Mesothelial cell of epicardium (in vitro differentiated cells): ENCODE results near the gene ASAP2. TPM values are rescaled to one million over a fixed set of nuclear protein-coding genes. Genes with fewer than 3 reads are reported as not detected.

Experiments
- DNase-seq, 2 experiments: peaks; one replicate each; pipeline ENCODE4 v3.0.0; 2021; ENCODE audit warnings: low spot score in 2 of 2; ENCODE audit not compliant: unreplicated experiment in 2 of 2
- H3K27ac Mint-ChIP-seq: 2 replicates; pipeline ENCODE4 v1.8.0; 2021; ENCODE audit warnings: mixed read lengths
- H3K27me3 Mint-ChIP-seq: 2 replicates; pipeline ENCODE4 v1.8.0; 2021; ENCODE audit warnings: low read depth, mixed read lengths
- H3K36me3 Mint-ChIP-seq: 2 replicates; pipeline ENCODE4 v1.8.0; 2021; ENCODE audit warnings: mixed read lengths
- H3K4me1 Mint-ChIP-seq: 2 replicates; pipeline ENCODE4 v1.8.0; 2021; ENCODE audit warnings: mixed read lengths
- H3K4me3 Mint-ChIP-seq: 2 replicates; pipeline ENCODE4 v1.8.0; 2021; ENCODE audit warnings: mild to moderate bottlenecking, moderate library complexity, mixed read lengths
- H3K9me3 Mint-ChIP-seq: 2 replicates; pipeline ENCODE4 v1.8.0; 2021; ENCODE audit warnings: mixed read lengths
- total RNA-seq: library from RNA; stranded (reverse); gene quantifications from 3 replicates; pipeline ENCODE4 v1.2.1, GENCODE V29; 2021
- TF ChIP-seq, protein P1 (sequence below): fragments of 200-600 bp; sonication (generic); IDR thresholded peaks from one replicate; pipeline ENCODE4 v1.5.0; 2021; ENCODE audit warnings: antibody characterized with exemption; ENCODE audit not compliant: unreplicated experiment

Gene ASAP2
- total RNA-seq, 1 donor from 2014 or later: 25.8 TPM

DNA sequence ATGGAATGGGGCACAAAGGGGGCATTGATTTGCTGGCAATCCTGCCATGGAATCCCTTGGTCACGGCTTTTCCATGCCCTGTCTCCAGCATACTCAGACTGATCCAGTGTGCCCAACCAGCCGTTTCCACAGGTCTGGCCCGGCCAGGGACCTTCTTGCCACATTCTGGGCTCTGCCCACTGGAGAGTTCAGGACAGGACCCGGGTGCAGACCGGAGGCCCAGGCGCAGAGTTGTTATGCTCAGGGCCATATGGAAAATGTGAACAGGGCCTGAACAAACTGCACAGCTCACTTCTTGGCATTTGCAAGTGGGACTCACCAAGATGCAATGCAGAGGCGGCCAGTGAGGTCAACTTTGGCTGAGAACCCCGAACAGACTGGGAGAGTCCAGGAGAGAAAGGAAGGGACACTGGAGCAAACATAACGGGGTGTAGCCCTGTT is 15.6 kb upstream of the ASAP2 start:
- TF ChIP-seq, protein P1, sequence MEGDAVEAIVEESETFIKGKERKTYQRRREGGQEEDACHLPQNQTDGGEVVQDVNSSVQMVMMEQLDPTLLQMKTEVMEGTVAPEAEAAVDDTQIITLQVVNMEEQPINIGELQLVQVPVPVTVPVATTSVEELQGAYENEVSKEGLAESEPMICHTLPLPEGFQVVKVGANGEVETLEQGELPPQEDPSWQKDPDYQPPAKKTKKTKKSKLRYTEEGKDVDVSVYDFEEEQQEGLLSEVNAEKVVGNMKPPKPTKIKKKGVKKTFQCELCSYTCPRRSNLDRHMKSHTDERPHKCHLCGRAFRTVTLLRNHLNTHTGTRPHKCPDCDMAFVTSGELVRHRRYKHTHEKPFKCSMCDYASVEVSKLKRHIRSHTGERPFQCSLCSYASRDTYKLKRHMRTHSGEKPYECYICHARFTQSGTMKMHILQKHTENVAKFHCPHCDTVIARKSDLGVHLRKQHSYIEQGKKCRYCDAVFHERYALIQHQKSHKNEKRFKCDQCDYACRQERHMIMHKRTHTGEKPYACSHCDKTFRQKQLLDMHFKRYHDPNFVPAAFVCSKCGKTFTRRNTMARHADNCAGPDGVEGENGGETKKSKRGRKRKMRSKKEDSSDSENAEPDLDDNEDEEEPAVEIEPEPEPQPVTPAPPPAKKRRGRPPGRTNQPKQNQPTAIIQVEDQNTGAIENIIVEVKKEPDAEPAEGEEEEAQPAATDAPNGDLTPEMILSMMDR: no peak
- peaks cover 13% of the 10 kb centered on the region for H3K4me1 Mint-ChIP-seq
- no peaks in the 10 kb centered on the region for H3K36me3 Mint-ChIP-seq
- H3K9me3 Mint-ChIP-seq: no peaks in the 10 kb centered on the region
- H3K4me3 Mint-ChIP-seq: no peak overlapping the region
- H3K27ac Mint-ChIP-seq: no peak overlapping the region
- H3K27me3 Mint-ChIP-seq: peaks cover 10% of the 10 kb centered on the region
- DNase-seq: no peak

DNA sequence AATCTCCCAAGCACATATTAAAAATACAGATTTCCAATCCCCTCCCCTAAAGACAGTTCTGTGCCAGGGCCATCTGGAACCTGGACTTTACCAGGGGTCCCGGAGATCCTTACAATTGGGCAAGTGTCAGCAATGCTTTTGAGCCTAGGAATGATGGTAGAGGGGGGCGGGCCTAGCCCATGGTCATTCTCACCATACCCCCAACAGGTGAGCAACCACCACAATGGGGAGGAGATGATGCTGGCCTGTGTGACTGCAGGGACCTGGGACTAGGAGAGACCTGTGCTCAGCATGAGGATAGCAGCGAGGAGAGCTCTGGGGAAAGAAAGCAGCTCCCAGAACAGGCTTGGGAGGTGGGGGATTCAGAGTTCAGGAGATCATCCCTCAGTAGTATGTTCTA is 13.9 kb upstream of the ASAP2 start:
- no peak for DNase-seq
- Mint-ChIP-seq H3K4me1 (peaks cover 10% of the 10 kb centered on the region), H3K4me3 (no peak overlapping the region), H3K36me3 (no peaks in the 10 kb centered on the region), H3K27me3 (peaks cover 10% of the 10 kb centered on the region), H3K9me3 (peaks cover 3% of the 10 kb centered on the region), H3K27ac (no peak overlapping the region)
- TF ChIP-seq, protein P1: no peak

DNA sequence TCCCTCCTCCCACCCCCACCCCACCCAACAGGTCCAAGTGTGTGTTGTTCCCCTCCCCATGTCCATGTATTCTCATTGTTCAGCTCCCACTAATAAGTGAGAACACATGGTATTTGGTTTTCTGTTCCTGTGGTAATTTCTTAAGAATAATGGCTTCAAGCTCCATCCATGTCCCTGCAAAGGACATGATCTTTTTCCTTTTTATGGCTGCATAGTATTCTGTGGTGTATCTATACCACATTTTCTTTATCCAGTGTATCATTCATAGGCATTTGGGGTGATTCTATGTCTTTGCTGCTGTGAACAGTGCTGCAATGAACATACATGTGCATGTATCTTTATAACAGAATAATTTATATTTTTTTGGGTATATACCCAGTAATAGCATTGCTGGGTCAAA is 12.3 kb upstream of the ASAP2 start:
- TF ChIP-seq, protein P1: no peak
- no peak for DNase-seq
- Mint-ChIP-seq H3K27me3 (peaks cover 9% of the 10 kb centered on the region), H3K4me3 (no peak overlapping the region), H3K9me3 (peaks cover 3% of the 10 kb centered on the region), H3K4me1 (peaks cover 6% of the 10 kb centered on the region), H3K27ac (no peak overlapping the region), H3K36me3 (no peaks in the 10 kb centered on the region)

DNA sequence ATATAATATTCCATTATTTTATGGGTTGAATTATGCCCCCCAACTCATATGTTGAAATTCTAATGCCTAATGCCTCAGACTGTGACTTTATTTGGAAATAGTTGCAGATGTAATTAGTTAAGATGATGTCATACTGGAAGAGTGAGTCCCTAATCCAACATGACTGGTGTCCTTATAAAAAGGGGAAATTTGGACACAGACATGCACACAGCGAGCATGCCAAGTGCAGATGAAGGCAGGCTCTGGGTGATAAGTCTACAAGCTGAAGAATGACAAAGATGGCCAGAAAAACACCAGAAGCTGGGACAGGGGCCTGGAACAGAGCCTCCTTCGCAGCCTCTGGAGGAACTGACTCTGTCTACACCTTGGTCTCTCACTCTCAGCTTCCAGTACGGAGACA is 10.0 kb upstream of the ASAP2 start:
- Mint-ChIP-seq H3K27ac (no peak overlapping the region), H3K4me3 (no peak overlapping the region), H3K27me3 (peaks cover 1% of the 10 kb centered on the region), H3K4me1 (peaks cover 3% of the 10 kb centered on the region), H3K9me3 (peaks cover 3% of the 10 kb centered on the region), H3K36me3 (no peaks in the 10 kb centered on the region)
- no peak for DNase-seq
- TF ChIP-seq, protein P1: no peak

DNA sequence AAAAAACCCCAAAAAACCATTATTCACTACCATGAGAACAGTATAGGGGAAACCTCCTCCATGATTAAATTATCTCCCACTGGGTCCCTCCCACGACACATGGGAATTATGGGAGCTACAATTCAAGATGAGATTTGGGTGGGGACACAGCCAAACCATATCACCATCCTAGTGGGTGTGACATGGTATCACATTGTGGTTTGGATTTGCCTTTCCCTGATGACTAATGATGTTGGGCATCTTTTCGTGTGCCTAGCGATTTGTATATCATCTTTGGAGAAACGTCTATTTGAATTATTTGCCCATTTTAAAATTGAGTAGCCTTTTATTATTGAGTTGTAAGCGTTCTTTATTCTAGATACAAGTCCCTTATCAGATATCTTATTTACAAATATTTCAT is 8.7 kb upstream of the ASAP2 start:
- TF ChIP-seq, protein P1: no peak
- no peak for DNase-seq
- Mint-ChIP-seq H3K27ac (no peak overlapping the region), H3K9me3 (peaks cover 3% of the 10 kb centered on the region), H3K36me3 (no peaks in the 10 kb centered on the region), H3K4me3 (no peak overlapping the region), H3K4me1 (peaks cover 6% of the 10 kb centered on the region), H3K27me3 (peaks cover 1% of the 10 kb centered on the region)
